Mesothelial cell of epicardium (in vitro differentiated cells): ENCODE results near the gene ACTR6. TPM values are rescaled to one million over a fixed set of nuclear protein-coding genes. Genes with fewer than 3 reads are reported as not detected.

Experiments used
- DNase-seq, 2 experiments: peaks; one replicate each; pipeline ENCODE4 v3.0.0; 2021; ENCODE audit warnings: low spot score in 2 of 2; ENCODE audit not compliant: unreplicated experiment in 2 of 2
- H3K27ac Mint-ChIP-seq: 2 replicates; pipeline ENCODE4 v1.8.0; 2021; ENCODE audit warnings: mixed read lengths
- H3K27me3 Mint-ChIP-seq: 2 replicates; pipeline ENCODE4 v1.8.0; 2021; ENCODE audit warnings: low read depth, mixed read lengths
- H3K36me3 Mint-ChIP-seq: 2 replicates; pipeline ENCODE4 v1.8.0; 2021; ENCODE audit warnings: mixed read lengths
- H3K4me1 Mint-ChIP-seq: 2 replicates; pipeline ENCODE4 v1.8.0; 2021; ENCODE audit warnings: mixed read lengths
- H3K4me3 Mint-ChIP-seq: 2 replicates; pipeline ENCODE4 v1.8.0; 2021; ENCODE audit warnings: mild to moderate bottlenecking, moderate library complexity, mixed read lengths
- H3K9me3 Mint-ChIP-seq: 2 replicates; pipeline ENCODE4 v1.8.0; 2021; ENCODE audit warnings: mixed read lengths
- CTCF ChIP-seq: fragments of 200-600 bp; sonication (generic); IDR thresholded peaks from one replicate; pipeline ENCODE4 v1.5.0; 2021; ENCODE audit warnings: antibody characterized with exemption; ENCODE audit not compliant: unreplicated experiment
- total RNA-seq: library from RNA; stranded (reverse); gene quantifications from 3 replicates; pipeline ENCODE4 v1.2.1, GENCODE V29; 2021

ACTR6 gene
- total RNA-seq, 1 donor from 2014 or later: 25.5 TPM

GRCh38 chr12:100239589-100239988 lies 39.0 kb downstream of the ACTR6 start:
- Mint-ChIP-seq H3K9me3 (peaks cover 10% of the 10 kb centered on the region), H3K4me3 (no peak overlapping the region), H3K4me1 (no peaks in the 10 kb centered on the region), H3K27ac (no peak overlapping the region), H3K27me3 (no peaks in the 10 kb centered on the region), H3K36me3 (peaks cover 6% of the 10 kb centered on the region)
- TF ChIP-seq CTCF: no peak
- no peak for DNase-seq

GRCh38 chr12:100243137-100243536 lies 42.5 kb downstream of the ACTR6 start:
- Mint-ChIP-seq H3K27ac (no peak overlapping the region), H3K9me3 (no peaks in the 10 kb centered on the region), H3K4me3 (no peak overlapping the region), H3K4me1 (no peaks in the 10 kb centered on the region), H3K27me3 (no peaks in the 10 kb centered on the region), H3K36me3 (no peaks in the 10 kb centered on the region)
- no peak for TF ChIP-seq CTCF
- DNase-seq: no peak

DNA sequence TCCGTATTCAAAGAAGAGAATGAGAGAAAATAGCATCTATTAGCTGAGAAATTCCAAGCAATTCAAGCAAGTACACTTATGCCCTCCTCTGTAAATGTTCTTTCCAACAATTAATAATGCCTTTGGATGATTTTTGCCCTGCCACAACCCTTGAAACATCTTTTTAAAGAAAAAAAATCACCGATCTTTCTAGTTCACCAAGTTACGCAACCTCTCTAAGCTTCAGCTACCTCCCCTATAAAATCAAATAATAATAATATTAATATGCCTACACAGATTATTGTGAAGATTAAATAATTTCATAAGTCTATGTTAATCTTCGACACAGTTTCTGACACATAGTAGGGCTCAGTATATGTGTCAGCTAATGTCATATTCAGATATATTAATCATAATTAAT lies 47.1 kb downstream of the ACTR6 start:
- no peaks in the 10 kb centered on the region for H3K4me1 Mint-ChIP-seq
- H3K27ac Mint-ChIP-seq: no peak overlapping the region
- H3K36me3 Mint-ChIP-seq: peaks cover 2% of the 10 kb centered on the region
- H3K9me3 Mint-ChIP-seq: no peaks in the 10 kb centered on the region
- no peak for TF ChIP-seq CTCF
- no peaks in the 10 kb centered on the region for H3K27me3 Mint-ChIP-seq
- DNase-seq: no peak
- no peak overlapping the region for H3K4me3 Mint-ChIP-seq

GRCh38 chr12:100248886-100249285 lies 48.3 kb downstream of the ACTR6 start:
- DNase-seq: no peak
- H3K27me3 Mint-ChIP-seq: no peaks in the 10 kb centered on the region
- TF ChIP-seq CTCF: no peak
- H3K36me3 Mint-ChIP-seq: peaks cover 2% of the 10 kb centered on the region
- no peak overlapping the region for H3K27ac Mint-ChIP-seq
- H3K4me1 Mint-ChIP-seq: no peaks in the 10 kb centered on the region
- H3K9me3 Mint-ChIP-seq: no peaks in the 10 kb centered on the region
- no peak overlapping the region for H3K4me3 Mint-ChIP-seq

DNA sequence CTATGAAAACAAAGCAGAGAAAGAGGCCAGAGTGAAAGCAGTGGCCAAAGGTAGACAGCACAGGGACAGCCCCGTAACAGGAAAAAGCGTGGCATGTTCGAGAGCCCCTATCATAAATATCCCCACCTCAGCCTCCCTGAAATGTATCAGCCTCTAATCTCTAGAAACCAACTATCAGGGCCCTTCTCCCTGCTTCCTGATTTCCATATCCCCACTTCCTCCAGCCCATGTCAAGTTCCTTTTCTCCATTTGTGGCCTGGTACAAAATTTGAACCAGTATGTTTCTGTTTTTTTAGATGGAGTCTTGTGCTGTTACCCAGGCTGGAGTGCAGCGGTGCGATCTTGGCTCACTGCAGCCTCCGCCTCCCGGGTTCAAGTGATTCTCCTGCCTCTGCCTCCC lies 49.3 kb downstream of the ACTR6 start:
- H3K36me3 Mint-ChIP-seq: peaks cover 2% of the 10 kb centered on the region
- peaks cover 3% of the 10 kb centered on the region for H3K4me1 Mint-ChIP-seq
- no peak for DNase-seq
- H3K9me3 Mint-ChIP-seq: no peaks in the 10 kb centered on the region
- no peak for TF ChIP-seq CTCF
- H3K27ac Mint-ChIP-seq: no peak overlapping the region
- H3K27me3 Mint-ChIP-seq: no peaks in the 10 kb centered on the region
- H3K4me3 Mint-ChIP-seq: no peak overlapping the region

DNA sequence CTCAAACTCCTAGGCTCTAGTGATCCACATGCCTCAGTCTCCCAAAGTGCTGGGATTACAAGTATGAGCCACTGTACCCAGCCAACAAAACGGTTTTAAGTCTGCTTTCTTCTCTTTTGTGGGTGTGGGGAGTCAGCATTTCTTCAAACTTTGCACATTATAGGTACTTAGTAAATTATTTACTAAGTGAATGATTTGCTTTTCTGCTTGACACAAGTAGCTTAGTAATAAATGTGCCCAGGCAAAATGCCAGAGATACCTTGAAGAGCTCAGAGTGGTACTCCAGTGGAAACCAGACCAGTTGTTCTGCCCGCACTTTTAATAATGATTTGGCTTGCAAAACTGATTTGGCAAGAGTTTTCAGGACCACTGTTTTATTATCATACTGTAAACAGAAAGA lies 51.3 kb downstream of the ACTR6 start:
- H3K36me3 Mint-ChIP-seq: peaks cover 2% of the 10 kb centered on the region
- H3K27me3 Mint-ChIP-seq: no peaks in the 10 kb centered on the region
- no peak for TF ChIP-seq CTCF
- H3K4me3 Mint-ChIP-seq: no peak overlapping the region
- no peak overlapping the region for H3K27ac Mint-ChIP-seq
- H3K9me3 Mint-ChIP-seq: no peaks in the 10 kb centered on the region
- no peak for DNase-seq
- peaks cover 7% of the 10 kb centered on the region for H3K4me1 Mint-ChIP-seq
